Endothelial cell of umbilical vein (primary cell): ENCODE measurements around the gene TSPOAP1.

Experiments used
- EZH2 ChIP-seq: IDR thresholded peaks from 2 replicates; pipeline ENCODE4 v1.6.1; 2012; ENCODE audit warnings: borderline replicate concordance, low read depth, mild to moderate bottlenecking, moderate library complexity, low read length, inconsistent platforms; ENCODE audit not compliant: severe bottlenecking
- FOS ChIP-seq: IDR thresholded peaks from 2 replicates; pipeline ENCODE4 v1.6.1; 2011; ENCODE audit warnings: mild to moderate bottlenecking, low read length, moderate library complexity, borderline replicate concordance; ENCODE audit not compliant: insufficient read depth
- GATA2 ChIP-seq: IDR thresholded peaks from 2 replicates; pipeline ENCODE4 v1.7.0; 2011; ENCODE audit warnings: low read depth, mild to moderate bottlenecking, moderate library complexity, mixed read lengths, low read length; ENCODE audit not compliant: insufficient read length, insufficient read depth
- JUN ChIP-seq: IDR thresholded peaks from 2 replicates; pipeline ENCODE4 v1.6.1; 2011; ENCODE audit warnings: borderline replicate concordance, low read depth; ENCODE audit not compliant: insufficient read length, insufficient read depth
- MYC ChIP-seq: IDR thresholded peaks from one replicate; pipeline ENCODE4 v1.6.1; 2011; ENCODE audit warnings: mild to moderate bottlenecking, low read depth, low read length
- POLR2A ChIP-seq: IDR thresholded peaks from 2 replicates; pipeline ENCODE4 v1.6.1; 2012; ENCODE audit warnings: low read depth, mild to moderate bottlenecking, control low read depth, low read length
- POLR2AphosphoS5 ChIP-seq: IDR thresholded peaks from 2 replicates; pipeline ENCODE4 v1.6.1; 2012; ENCODE audit warnings: low read depth, mild to moderate bottlenecking, control low read depth, low read length, moderate library complexity; ENCODE audit not compliant: insufficient read depth
- TF ChIP-seq, protein P1 (sequence below), 2 donors: IDR thresholded peaks; 1 replicate in 1 of 2; 2 replicates in 1 of 2; pipeline ENCODE4 v1.5.1; 2011; ENCODE audit warnings: low read length in 2 of 2, mild to moderate bottlenecking in 2 of 2, moderate library complexity in 2 of 2, control low read depth in 1 of 2, inconsistent platforms in 1 of 2, low read depth in 1 of 2; ENCODE audit not compliant: insufficient read depth in 1 of 2; ENCODE audit errors: extremely low read depth in 1 of 2
- TF ChIP-seq, protein P2 (sequence below): IDR thresholded peaks from 2 replicates; pipeline ENCODE4 v1.6.1; 2011; ENCODE audit not compliant: insufficient read depth, insufficient read length

DNA sequence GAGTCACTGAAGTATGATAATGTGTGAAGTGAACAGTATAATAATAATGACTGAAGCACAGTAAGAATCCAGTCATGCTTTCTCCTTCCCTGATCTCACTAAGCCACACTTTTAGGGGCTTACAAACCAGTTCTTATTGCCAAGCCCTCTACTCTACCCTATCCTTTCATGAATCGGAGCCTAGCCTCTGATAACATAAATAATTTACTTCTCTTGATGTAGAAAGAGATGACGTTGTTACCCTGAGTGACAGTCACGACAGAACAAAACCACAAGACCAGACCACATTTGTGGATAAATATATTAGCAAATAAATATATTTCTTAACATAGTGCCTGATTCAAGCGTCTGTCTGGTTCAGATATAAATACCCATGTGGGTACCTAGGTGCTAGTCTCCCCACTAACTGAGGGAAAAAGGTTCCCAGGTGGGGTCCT, 24.8 kb upstream of the TSPOAP1 start:
- TF ChIP-seq POLR2A, result no peak
- TF ChIP-seq, protein P1, sequence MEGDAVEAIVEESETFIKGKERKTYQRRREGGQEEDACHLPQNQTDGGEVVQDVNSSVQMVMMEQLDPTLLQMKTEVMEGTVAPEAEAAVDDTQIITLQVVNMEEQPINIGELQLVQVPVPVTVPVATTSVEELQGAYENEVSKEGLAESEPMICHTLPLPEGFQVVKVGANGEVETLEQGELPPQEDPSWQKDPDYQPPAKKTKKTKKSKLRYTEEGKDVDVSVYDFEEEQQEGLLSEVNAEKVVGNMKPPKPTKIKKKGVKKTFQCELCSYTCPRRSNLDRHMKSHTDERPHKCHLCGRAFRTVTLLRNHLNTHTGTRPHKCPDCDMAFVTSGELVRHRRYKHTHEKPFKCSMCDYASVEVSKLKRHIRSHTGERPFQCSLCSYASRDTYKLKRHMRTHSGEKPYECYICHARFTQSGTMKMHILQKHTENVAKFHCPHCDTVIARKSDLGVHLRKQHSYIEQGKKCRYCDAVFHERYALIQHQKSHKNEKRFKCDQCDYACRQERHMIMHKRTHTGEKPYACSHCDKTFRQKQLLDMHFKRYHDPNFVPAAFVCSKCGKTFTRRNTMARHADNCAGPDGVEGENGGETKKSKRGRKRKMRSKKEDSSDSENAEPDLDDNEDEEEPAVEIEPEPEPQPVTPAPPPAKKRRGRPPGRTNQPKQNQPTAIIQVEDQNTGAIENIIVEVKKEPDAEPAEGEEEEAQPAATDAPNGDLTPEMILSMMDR (IDR thresholded peaks at IDR 0.05; ENCODE audit: extremely low read depth in 1 of 2, insufficient read depth in 1 of 2, low read depth in 1 of 2, low read length in 2 of 2), result no peak
- no peak for TF ChIP-seq JUN
- TF ChIP-seq GATA2, result no peak
- TF ChIP-seq POLR2AphosphoS5, result no peak
- TF ChIP-seq, protein P2, sequence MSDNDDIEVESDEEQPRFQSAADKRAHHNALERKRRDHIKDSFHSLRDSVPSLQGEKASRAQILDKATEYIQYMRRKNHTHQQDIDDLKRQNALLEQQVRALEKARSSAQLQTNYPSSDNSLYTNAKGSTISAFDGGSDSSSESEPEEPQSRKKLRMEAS, result no peak
- no peak for TF ChIP-seq EZH2
- TF ChIP-seq FOS, result no peak
- no peak for TF ChIP-seq MYC
